Cerebellar nuclear complex (tissue), 1 donor: ENCODE measurements around the gene CRISPLD2.

Source experiments
- DNase-seq, 2 experiments: peaks; one replicate each; lab custom pipeline; 2025; lab: John Stamatoyannopoulos, UW

Gene CRISPLD2, protein sequence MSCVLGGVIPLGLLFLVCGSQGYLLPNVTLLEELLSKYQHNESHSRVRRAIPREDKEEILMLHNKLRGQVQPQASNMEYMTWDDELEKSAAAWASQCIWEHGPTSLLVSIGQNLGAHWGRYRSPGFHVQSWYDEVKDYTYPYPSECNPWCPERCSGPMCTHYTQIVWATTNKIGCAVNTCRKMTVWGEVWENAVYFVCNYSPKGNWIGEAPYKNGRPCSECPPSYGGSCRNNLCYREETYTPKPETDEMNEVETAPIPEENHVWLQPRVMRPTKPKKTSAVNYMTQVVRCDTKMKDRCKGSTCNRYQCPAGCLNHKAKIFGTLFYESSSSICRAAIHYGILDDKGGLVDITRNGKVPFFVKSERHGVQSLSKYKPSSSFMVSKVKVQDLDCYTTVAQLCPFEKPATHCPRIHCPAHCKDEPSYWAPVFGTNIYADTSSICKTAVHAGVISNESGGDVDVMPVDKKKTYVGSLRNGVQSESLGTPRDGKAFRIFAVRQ

DNA sequence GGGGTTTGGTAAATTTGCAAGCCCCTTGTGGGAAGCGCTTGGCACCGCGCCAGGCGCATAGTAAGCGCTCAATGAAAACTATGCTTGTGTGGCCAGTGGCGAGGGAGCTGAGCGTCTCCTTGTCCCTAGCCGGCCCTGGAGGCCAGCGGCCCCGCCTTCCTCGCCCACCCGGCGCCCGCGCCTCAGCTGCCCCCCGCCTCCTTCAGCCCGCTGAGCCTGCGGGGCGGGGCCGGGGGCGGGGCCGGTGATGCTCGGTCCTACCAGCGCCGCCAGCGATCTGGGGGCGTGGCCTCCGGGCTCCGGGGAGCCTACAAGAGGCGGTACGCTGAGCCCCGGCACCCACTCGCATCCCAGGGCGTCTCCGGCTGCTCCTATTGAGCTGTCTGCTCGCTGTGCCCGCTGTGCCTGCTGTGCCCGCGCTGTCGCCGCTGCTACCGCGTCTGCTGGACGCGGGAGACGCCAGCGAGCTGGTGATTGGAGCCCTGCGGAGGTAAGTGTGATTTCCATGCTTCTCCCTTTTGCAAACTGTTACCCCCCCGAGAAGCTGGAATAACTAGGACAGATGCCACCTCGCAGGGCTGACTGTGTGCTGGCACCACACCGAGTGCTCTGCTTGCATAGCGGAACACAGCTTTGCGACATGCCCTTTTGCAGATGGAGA lies at the start of gene CRISPLD2:
TSS of gene CRISPLD2 (plus strand) at position 342 of the 661 bp plus-strand sequence. CDS start 18,511 bp downstream, outside the sequence.
- no peak for DNase-seq

DNA sequence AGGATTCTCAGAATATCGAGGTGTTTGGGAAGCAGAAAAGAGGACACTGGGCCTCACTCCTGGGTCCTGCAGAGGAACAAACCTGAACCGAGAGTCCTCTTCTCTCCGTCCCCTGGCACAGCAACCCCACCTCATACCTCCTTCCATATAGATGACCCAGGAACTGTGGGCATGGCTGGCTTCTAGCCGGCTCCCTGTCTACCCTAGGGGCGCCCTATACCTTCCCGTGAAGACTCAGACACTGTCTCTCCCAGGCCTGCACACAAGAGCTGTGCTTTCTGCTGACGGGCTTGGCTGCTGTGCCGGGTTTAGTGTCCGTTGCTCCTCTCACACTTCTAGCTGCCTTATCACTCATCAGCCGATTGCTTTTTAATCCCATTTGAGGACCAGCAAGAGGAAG lies 46.5 kb upstream of the CRISPLD2 start:
- DNase-seq, result no peak

GRCh38 chr16:84774810-84775209 lies 45.0 kb upstream of the CRISPLD2 start:
- DNase-seq, result no peak

DNA sequence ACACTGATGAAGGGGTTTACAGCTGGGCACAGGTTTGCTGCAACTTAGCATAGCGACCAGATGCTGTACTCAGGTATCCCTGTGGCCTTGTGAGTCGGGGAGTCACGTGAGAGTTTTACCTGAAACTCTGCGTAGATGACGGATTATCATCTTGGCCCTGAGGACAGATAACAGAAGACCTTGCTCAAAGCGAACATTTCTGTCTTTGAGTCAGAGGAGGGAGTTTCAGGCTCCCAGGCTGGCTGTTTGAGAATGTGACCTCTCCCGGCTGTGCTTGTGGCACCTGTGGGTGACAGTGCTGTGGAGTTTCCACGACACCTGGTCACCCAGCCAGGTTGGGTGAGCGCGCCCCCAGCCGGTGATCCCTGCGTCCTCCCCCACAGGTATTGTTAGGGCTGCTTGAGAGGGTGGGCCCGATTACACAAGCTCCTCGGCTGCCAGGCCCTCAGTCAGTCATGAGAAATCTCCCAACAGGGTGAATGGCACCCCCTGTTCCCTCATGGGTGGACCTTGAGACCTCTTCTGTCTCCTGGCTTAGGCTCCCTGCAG lies 44.4 kb upstream of the CRISPLD2 start:
- DNase-seq, result no peak

GRCh38 chr16:84777435-84777834 lies 42.4 kb upstream of the CRISPLD2 start:
- no peak for DNase-seq

- no peak for DNase-seq
Observed at GRCh38 chr16:84778720-84779119, 41.1 kb upstream of the CRISPLD2 start.

DNA sequence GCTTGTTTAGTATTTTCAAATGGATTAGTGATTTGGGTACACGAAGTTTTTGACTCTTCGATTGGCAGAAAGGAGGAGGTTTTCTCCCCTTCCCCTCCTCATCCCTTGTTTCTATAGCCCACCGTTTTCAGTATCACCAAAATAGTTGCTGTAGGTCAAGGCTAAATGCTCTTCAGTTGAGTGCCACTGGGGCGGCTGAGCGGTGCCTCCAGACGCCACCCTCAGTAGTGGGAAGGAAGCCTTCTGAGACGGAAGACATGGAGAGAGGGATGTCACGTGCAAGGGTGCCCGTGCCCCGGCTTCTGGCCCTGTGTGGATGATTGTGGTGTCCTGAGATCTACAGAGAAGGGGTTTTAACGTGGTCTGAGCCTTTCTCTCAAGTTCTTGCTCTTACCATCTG lies 39.7 kb upstream of the CRISPLD2 start:
- no peak for DNase-seq

DNA sequence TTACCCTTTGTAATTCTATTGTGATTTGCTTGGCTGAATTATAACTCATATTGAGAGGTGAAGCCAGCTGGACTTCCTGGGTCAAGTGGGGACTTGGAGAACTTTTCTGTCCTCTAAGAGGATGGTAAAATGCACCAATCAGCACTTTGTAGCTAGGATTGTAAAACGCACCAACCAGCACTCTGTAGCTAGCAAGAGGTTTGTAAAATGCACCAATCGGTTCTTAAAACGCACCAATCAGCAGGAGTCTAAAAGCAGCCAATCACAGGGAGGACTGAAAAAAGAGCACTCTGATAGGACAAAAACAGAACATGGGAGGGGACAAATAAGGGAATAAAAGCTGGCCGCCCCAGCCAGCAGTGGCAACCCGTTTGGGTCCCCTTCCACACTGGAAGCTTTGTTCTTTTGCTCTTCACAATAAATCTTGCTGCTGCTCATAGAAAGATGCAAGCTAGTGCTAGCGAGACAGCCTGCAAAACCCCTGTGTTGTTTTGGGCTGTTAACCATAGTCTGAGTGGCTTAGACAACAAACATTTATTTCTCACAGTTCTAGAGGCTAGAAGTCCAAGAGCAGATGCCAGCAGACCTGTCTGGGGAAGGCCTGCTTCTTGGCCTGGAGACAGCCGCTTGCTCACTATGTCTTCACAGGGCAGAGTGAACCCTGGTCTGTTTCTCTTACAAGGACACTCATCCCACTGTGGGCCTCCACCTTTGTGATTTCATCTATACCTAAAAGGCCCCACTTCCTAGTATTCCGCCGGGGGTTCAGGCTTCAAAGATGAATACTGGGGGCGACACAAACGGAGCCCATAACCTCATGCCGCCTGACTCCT lies 39.0 kb upstream of the CRISPLD2 start:
- no peak for DNase-seq

GRCh38 chr16:84782846-84783245 lies 36.9 kb upstream of the CRISPLD2 start:
- DNase-seq, result no peak

- no peak for DNase-seq
Observed at GRCh38 chr16:84785843-84786581, 33.8 kb upstream of the CRISPLD2 start.

GRCh38 chr16:84786605-84787262 lies 33.1 kb upstream of the CRISPLD2 start:
- no peak for DNase-seq

GRCh38 chr16:84787263-84787622 lies 32.5 kb upstream of the CRISPLD2 start:
- DNase-seq, result no peak

- DNase-seq, result no peak
Observed at GRCh38 chr16:84788920-84789391, 30.8 kb upstream of the CRISPLD2 start.

DNA sequence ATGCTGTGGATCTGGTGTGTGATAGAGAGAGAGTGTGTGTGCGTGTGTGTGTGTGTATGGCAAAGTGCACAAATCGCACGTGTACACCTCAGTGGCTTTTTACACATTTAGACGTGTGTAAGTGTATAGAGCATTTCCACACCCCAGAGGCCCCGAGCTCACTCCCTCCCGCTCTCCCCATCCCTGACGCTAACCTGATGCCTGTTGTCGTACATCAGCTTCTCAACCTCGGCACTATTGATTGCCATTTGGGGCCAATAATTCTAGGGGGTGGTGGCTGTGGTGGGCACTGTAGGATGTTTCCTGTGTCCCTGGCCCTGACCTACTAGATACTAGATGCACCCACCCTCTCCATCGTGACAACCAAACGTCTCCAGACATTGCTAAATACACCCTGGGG lies 30.4 kb upstream of the CRISPLD2 start:
- no peak for DNase-seq

DNA sequence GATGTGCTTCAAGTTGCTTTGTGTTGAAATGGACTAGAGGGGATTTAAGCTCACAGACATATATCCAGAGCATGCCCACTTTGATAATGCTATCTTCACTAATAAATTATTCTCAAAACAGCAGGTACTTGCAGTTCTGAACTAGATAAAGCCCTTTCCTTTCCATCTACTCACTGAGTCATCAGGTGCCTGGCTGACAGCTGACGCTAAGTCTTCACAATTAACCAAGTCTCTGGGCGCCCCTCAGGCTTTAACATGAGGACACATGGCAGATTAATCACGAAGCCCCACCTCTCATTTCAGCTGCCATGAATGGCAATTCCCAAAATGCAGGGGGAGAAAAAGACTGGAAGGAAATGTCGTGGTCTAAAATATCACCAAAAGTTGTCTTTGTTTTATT lies 29.5 kb upstream of the CRISPLD2 start:
- DNase-seq, result no peak

- no peak for DNase-seq
Observed at GRCh38 chr16:84791088-84791487, 28.7 kb upstream of the CRISPLD2 start.

- DNase-seq, result no peak
Observed at GRCh38 chr16:84791501-84791900, 28.3 kb upstream of the CRISPLD2 start.

- no peak for DNase-seq
Observed at GRCh38 chr16:84794186-84794585, 25.6 kb upstream of the CRISPLD2 start.

- DNase-seq, result no peak
Observed at GRCh38 chr16:84794626-84795025, 25.2 kb upstream of the CRISPLD2 start.

DNA sequence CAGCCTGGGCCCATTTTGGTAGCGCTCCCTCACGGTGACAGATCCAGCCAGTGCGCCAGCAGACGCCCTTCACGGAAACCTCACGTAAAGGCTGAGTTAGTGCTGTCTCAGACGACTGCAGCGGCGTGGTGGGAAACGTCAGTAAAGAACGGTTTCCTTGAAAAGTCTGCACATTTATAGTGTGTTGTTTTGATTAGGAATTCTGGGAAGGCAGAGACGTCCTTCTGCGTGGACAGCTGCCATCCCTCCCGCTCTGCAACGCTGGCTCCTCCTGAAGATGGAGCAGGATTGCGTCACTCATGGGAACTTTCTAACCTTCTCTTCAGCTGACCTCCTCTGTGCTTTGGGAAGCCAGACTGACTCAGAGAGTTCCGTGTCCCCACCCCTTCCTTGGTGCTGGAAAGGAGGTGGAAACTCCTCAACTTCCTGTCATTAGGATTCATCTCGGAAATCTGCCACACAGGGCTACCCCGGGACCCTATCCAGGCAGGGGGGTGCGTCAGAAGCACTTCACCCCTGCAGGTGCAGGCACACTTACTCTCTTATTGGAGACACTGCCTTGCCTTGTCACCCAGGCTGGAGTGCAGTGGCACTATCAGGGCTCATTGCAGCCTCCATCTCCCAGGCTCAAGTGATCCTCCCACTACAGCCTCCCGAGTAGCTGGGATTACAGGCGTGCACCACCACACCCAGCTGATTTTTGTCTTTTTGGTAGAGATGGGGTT lies 24.3 kb upstream of the CRISPLD2 start:
- no peak for DNase-seq
